Measurements from ENCODE around the gene FEN1. TPM values are rescaled to one million over a fixed set of nuclear protein-coding genes. Genes with fewer than 3 reads are reported as not detected.

FEN1 gene
- total and polyA plus RNA-seq, 2 of the 13 experiments (the other 11 are each of a cell fraction or from before 2014, with no cell fraction given): 12.4 to 102 TPM

GRCh38 chr11:61749591-61750217 lies 43.0 kb upstream of the FEN1 start (continued):
- TF ChIP-seq SNAPC4 (CRISPR knock-in tag; IDR thresholded peaks at IDR 0.05): no peak
- TF ChIP-seq ZNF614 (CRISPR knock-in tag; IDR thresholded peaks at IDR 0.05; ENCODE audit: borderline replicate concordance): no peak
- TF ChIP-seq ZMAT3 (CRISPR knock-in tag; conservative IDR thresholded peaks at IDR 0.05): no peak
- TF ChIP-seq IKZF5 (CRISPR knock-in tag; IDR thresholded peaks at IDR 0.05): no peak
- no peak for TF ChIP-seq IRF9 (CRISPR knock-in tag; IDR thresholded peaks at IDR 0.05; ENCODE audit: borderline replicate concordance)
- TF ChIP-seq CENPX (CRISPR knock-in tag; IDR thresholded peaks at IDR 0.05): no peak
- no peak for TF ChIP-seq TSC22D2 (CRISPR knock-in tag; IDR thresholded peaks at IDR 0.05; ENCODE audit: borderline replicate concordance)
- no peak for TF ChIP-seq FUBP1 (CRISPR knock-in tag; IDR thresholded peaks at IDR 0.05; ENCODE audit: borderline replicate concordance)
- no peak for TF ChIP-seq TAF15 (IDR thresholded peaks at IDR 0.05; ENCODE audit: low read depth, low read length, poor library complexity, severe bottlenecking)
- TF ChIP-seq RBAK (CRISPR knock-in tag; IDR thresholded peaks at IDR 0.05): no peak
- TF ChIP-seq RBFOX2 (IDR thresholded peaks at IDR 0.05; ENCODE audit: low read depth, low read length): no peak
- TF ChIP-seq ZBTB14 (CRISPR knock-in tag; IDR thresholded peaks at IDR 0.05): no peak
- TF ChIP-seq FIP1L1 (IDR thresholded peaks at IDR 0.05; ENCODE audit: borderline replicate concordance, insufficient read depth, low read depth, low read length): no peak
- TF ChIP-seq ZNF33B (CRISPR knock-in tag; IDR thresholded peaks at IDR 0.05): no peak
- no peak for TF ChIP-seq FOXK1 (CRISPR knock-in tag; IDR thresholded peaks at IDR 0.05; ENCODE audit: borderline replicate concordance, low read depth)
- TF ChIP-seq MTF2 (CRISPR knock-in tag; IDR thresholded peaks at IDR 0.05; ENCODE audit: borderline replicate concordance): no peak
- TF ChIP-seq ZNF234 (CRISPR knock-in tag; conservative IDR thresholded peaks at IDR 0.05): no peak
- no peak for TF ChIP-seq TCF7L2 (IDR thresholded peaks at IDR 0.05; ENCODE audit: low read depth, low read length)
